Measurements from ENCODE around the gene EPHB2.

EPHB2 gene

DNA sequence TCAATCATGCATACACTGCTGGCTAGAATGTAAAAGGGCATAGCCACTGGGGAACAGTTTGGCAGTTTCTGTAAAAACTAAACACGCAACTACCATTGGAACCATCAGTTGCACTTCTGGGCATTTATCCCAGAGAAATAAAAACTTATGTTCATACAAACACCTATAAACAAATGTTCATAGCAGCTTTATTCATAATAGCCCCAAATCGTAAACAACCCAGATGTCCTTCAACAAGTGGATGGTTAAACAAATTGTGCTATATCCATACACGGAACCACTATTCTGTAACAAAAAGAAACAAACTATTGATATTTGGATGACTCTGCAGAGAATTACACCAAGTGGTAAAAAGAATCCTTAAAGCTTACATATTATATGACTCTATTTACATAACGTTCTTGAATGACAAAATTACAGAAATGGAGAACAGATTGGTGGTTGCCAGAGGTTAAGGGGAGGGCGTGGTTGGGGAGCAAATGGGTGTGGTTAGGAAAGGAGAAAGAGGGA is 239.2 kb downstream of the EPHB2 start:
- FAIRE-seq (no peak), DNase-seq (ENCODE audit: insufficient read length, low spot score) (no peak)
- TF ChIP-seq, protein P1, sequence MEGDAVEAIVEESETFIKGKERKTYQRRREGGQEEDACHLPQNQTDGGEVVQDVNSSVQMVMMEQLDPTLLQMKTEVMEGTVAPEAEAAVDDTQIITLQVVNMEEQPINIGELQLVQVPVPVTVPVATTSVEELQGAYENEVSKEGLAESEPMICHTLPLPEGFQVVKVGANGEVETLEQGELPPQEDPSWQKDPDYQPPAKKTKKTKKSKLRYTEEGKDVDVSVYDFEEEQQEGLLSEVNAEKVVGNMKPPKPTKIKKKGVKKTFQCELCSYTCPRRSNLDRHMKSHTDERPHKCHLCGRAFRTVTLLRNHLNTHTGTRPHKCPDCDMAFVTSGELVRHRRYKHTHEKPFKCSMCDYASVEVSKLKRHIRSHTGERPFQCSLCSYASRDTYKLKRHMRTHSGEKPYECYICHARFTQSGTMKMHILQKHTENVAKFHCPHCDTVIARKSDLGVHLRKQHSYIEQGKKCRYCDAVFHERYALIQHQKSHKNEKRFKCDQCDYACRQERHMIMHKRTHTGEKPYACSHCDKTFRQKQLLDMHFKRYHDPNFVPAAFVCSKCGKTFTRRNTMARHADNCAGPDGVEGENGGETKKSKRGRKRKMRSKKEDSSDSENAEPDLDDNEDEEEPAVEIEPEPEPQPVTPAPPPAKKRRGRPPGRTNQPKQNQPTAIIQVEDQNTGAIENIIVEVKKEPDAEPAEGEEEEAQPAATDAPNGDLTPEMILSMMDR (IDR thresholded peaks at IDR 0.05; ENCODE audit: insufficient read depth, missing control alignments): no peak

GRCh38 chr1:22951796-22952195 is 241.2 kb downstream of the EPHB2 start:
- DNase-seq (ENCODE audit: insufficient read length, low spot score) (no peak), FAIRE-seq (no peak)
- TF ChIP-seq, protein P1 (IDR thresholded peaks at IDR 0.05; ENCODE audit: insufficient read depth, missing control alignments): no peak

DNA sequence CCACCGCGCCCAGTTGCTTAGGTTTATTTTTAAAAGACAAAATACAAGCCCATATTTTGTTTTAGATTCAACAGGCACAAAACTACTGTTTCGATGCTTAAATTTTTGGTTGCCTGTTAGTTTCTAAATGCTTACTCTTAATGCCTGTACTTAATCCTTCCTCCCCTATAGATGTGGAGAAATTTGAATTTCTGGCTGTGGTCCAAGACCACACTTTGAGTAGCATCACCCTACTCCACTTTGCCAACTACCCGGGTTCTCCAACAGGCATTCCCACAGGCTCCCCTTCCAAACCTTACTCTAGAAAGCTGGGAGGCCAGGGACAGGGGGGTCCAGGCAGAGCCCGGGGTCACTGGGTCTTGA is 242.0 kb downstream of the EPHB2 start:
- no peak for DNase-seq (ENCODE audit: insufficient read length, low spot score)
- TF ChIP-seq, protein P1 (IDR thresholded peaks at IDR 0.05; ENCODE audit: insufficient read depth, missing control alignments): no peak
- no peak for FAIRE-seq

DNA sequence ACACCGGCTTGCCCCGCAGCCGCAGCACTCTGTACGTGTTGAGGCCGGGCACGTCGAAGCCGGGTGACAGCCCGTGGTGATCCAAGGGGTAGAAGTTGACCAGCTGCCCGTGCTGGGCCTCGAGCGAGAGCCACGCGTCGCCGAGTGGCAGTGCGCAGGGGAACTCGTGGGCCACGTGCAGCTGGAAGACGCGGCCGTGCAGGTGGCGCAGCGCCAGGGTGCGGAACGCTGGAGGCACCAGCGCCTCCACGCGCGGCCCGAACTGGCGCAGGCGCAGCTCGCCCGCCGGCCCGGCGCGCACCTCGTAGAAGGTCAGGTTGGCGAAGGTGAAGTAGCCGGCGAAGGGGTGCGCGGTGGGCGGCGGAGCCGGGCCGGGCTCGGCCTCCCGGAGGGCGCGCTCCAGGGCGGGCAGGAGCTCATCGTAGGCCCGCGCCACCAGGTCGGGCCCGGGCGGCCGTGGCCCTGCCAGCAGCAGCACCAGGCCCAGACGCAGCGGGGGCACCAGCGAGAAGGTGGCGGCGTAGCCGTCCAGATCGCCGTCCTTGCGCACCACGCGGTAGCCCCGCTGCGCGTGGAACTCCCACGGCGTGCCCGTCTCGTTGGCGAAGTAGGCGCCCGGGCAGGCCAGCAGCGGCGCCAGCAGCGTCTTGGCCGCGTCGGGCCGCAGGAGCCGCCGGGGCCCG is 242.6 kb downstream of the EPHB2 start:
- no peak for FAIRE-seq
- TF ChIP-seq, protein P1 (IDR thresholded peaks at IDR 0.05; ENCODE audit: insufficient read depth, missing control alignments): no peak
- DNase-seq (ENCODE audit: insufficient read length, low spot score): no peak

DNA sequence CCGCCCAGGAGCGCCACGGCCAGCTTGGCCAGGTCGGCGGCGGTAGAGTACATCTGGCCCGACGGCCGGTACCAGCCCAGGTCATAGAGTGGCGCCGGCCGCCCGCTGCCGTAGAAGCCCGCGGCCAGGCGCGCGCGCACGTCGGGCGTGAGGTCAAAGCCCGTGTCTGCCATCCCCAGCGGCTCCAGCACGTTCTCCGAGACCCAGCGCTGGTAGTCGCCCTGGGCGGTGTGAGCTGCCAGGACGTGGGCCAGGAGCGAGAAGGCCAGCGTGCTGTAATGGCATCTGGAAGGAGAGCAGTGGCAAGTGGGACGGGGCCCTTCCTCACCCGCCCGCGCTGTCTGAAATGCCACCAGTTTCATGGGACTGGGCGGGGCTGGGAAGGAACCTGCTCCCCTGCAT is 243.1 kb downstream of the EPHB2 start:
- no peak for DNase-seq (ENCODE audit: insufficient read length, low spot score)
- no peak for FAIRE-seq
- TF ChIP-seq, protein P1 (IDR thresholded peaks at IDR 0.05; ENCODE audit: insufficient read depth, missing control alignments): no peak

GRCh38 chr1:22955146-22955545 is 244.5 kb downstream of the EPHB2 start:
- TF ChIP-seq, protein P1 (IDR thresholded peaks at IDR 0.05; ENCODE audit: insufficient read depth, missing control alignments): no peak
- DNase-seq (ENCODE audit: insufficient read length, low spot score) (no peak), FAIRE-seq (no peak)

DNA sequence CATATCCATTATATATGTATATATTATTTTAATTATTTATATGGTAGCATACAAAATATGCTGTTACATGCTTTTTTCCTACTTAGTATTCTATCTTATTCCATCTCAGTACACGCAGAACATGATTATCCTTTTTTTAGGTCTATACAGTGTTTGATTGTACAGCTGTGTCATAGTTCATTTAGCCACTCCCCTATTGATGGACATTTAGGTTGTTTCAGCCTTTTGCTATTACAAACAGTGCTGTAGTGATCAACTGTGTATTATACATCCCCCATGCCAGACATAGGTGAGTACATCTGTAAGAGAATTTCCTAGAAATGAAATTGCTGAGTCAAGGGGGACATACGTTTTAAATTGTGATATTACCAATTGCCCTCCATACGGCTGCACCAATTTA is 246.4 kb downstream of the EPHB2 start:
- FAIRE-seq: no peak
- TF ChIP-seq, protein P1 (IDR thresholded peaks at IDR 0.05; ENCODE audit: insufficient read depth, missing control alignments): no peak

More for the DNA sequence above, 246.4 kb downstream of the EPHB2 start:
- no peak for DNase-seq (ENCODE audit: insufficient read length, low spot score)
